ENCODE measurements around the gene S100A14. TPM values are rescaled to one million over a fixed set of nuclear protein-coding genes. Genes with fewer than 3 reads are reported as not detected.

S100A14 gene
- total and polyA plus RNA-seq, 9 of the 15 experiments (the other 6 are each of a cell fraction or from before 2014, with no cell fraction given) = 0.10 to 0.64 (median 0.24) TPM; not detected in 3

- TF ChIP-seq ZNF277 (CRISPR knock-in tag; IDR thresholded peaks at IDR 0.05; ENCODE audit: borderline replicate concordance) (no peak), PPARD (CRISPR knock-in tag; IDR thresholded peaks at IDR 0.05) (no peak), GTF2B (IDR thresholded peaks at IDR 0.05; ENCODE audit: extremely low read depth, insufficient read length) (no peak), SLC30A9 (CRISPR knock-in tag; IDR thresholded peaks at IDR 0.05) (no peak), NR0B1 (IDR thresholded peaks at IDR 0.05; ENCODE audit: partially characterized antibody) (no peak), KDM2B (CRISPR knock-in tag; IDR thresholded peaks at IDR 0.05) (no peak), ZC3H8 (IDR thresholded peaks at IDR 0.05) (peak; percentile 38; the same call in 1 of the 2 replicates), THRB (CRISPR knock-in tag; conservative IDR thresholded peaks at IDR 0.05) (0 out of 2 replicates have a peak, but pooled peaks have one; percentile 21), ZBTB2 (IDR thresholded peaks at IDR 0.05) (peak; percentile 98), THAP7 (CRISPR knock-in tag; IDR thresholded peaks at IDR 0.05) (0 out of 2 replicates have a peak, but pooled peaks have one; percentile 64), MEIS2 (IDR thresholded peaks at IDR 0.05; ENCODE audit: partially characterized antibody) (peak; percentile 91), RBM15 (IDR thresholded peaks at IDR 0.05; ENCODE audit: insufficient read depth, low read length) (no peak), ZBTB43 (CRISPR knock-in tag; IDR thresholded peaks at IDR 0.05) (no peak), NEUROD1 (IDR thresholded peaks at IDR 0.05; ENCODE audit: borderline replicate concordance, low read depth, low read length, partially characterized antibody) (peak; percentile 27), ZNF133 (CRISPR knock-in tag; IDR thresholded peaks at IDR 0.05) (no peak), ZNF354B (CRISPR knock-in tag; IDR thresholded peaks at IDR 0.05) (no peak), FOXP1 (CRISPR knock-in tag; IDR thresholded peaks at IDR 0.05) (0 out of 2 replicates have a peak, but pooled peaks have one; percentile 45), MTA2 (IDR thresholded peaks at IDR 0.05; ENCODE audit: low read depth) (no peak)
Measured at GRCh38 chr1:153633754-153634665, 17.9 kb upstream of the S100A14 start, which contains the start of gene CHTOP (continued).

Measured in K562 (cell line).